ENCODE data around the gene LRRC28. TPM values are rescaled to one million over a fixed set of nuclear protein-coding genes. Genes with fewer than 3 reads are reported as not detected.

The LRRC28 gene
- total and polyA plus RNA-seq, 12 donors: 3.0 to 31.9 (median 22.5) TPM

- Histone ChIP-seq H3K27me3 (no peaks in the 10 kb centered on the region), H3K36me3 (no peaks in the 10 kb centered on the region), H3K4me1 (peaks cover 26 to 72% (median 59%) of the 10 kb centered on the region in 9 donors), H3K27ac (peak overlapping the region in 9 of 10 donors; percentile 56 to 81 (median 72)), H3K9me3 (no peaks in the 10 kb centered on the region), H3K4me3 (no peak overlapping the region)
- no peak for ATAC-seq
- DNase-seq: peak in 1 of 2 donors; percentile 3
- no peak for TF ChIP-seq CTCF (IDR thresholded peaks at IDR 0.05)
- intact Hi-C loops (cut with DNase I): loop anchor here in 3 of 10 donors (2.0 to 10.0 kb wide), 2 partner anchors 19 to 131 kb away; partner anchors contain the start of gene MEF2A (in 2 of the 3)
- WGBS, 2 donors: 81 to 88% methylated on average over 21 of the region's 21 CpGs
Observed at GRCh38 chr15:99433757-99434450, 182.6 kb downstream of the LRRC28 start.

- WGBS, 2 donors: 85 to 90% methylated on average over 23 of the region's 24 CpGs
- Histone ChIP-seq H3K27me3 (no peaks in the 10 kb centered on the region), H3K9me3 (no peaks in the 10 kb centered on the region), H3K36me3 (no peaks in the 10 kb centered on the region), H3K4me1 (peaks cover 26 to 79% (median 61%) of the 10 kb centered on the region in 9 donors), H3K4me3 (no peak overlapping the region), H3K27ac (peak overlapping the region in 7 of 10 donors; percentile 42 to 84 (median 69))
- no peak for TF ChIP-seq CTCF (IDR thresholded peaks at IDR 0.05)
- DNase-seq: peak in 1 of 2 donors; percentile 2
- no peak for ATAC-seq
- intact Hi-C loops (cut with DNase I): loop anchor here in 2 of 10 donors (10.0 kb wide), 1 partner anchor 130 kb away; the partner anchor contains the start of gene MEF2A (in 2 of the 2)
Observed at GRCh38 chr15:99434506-99435112, 183.3 kb downstream of the LRRC28 start.

GRCh38 chr15:99435113-99435695 is 183.9 kb downstream of the LRRC28 start:
- Histone ChIP-seq H3K4me3 (no peak overlapping the region), H3K27ac (peak overlapping the region in 9 of 10 donors; percentile 42 to 84 (median 49)), H3K27me3 (no peaks in the 10 kb centered on the region), H3K9me3 (no peaks in the 10 kb centered on the region), H3K4me1 (peaks cover 26 to 80% (median 61%) of the 10 kb centered on the region in 9 donors), H3K36me3 (no peaks in the 10 kb centered on the region)
- WGBS, 2 donors: 64 to 66% methylated on average over 19 to 20 of the region's 20 CpGs
- DNase-seq (peak in 1 of 2 donors; percentile 10), ATAC-seq (peak in 1 of 8 donors; percentile 8)
- intact Hi-C loops (cut with DNase I): loop anchor here in 2 of 10 donors (10.0 kb wide), 1 partner anchor 130 kb away; the partner anchor contains the start of gene MEF2A (in 2 of the 2)
- no peak for TF ChIP-seq CTCF (IDR thresholded peaks at IDR 0.05)

GRCh38 chr15:99435877-99436541 is 184.7 kb downstream of the LRRC28 start:
- no peak overlapping the region for H3K4me3 ChIP-seq
- ATAC-seq (no peak), DNase-seq (no peak)
- H3K27ac ChIP-seq: peak overlapping the region in 8 of 10 donors; percentile 45 to 84 (median 55)
- 78 to 83% methylated on average over 10 of the region's 10 CpGs for WGBS, 2 donors
- intact Hi-C loops (cut with DNase I): loop anchor here in 2 of 10 donors (10.0 kb wide), 1 partner anchor 129 kb away; the partner anchor contains the start of gene MEF2A (in 2 of the 2)
- H3K9me3 ChIP-seq: no peaks in the 10 kb centered on the region
- H3K36me3 ChIP-seq: no peaks in the 10 kb centered on the region
- H3K4me1 ChIP-seq: peaks cover 26 to 82% (median 66%) of the 10 kb centered on the region in 9 donors
- no peaks in the 10 kb centered on the region for H3K27me3 ChIP-seq
- TF ChIP-seq CTCF (IDR thresholded peaks at IDR 0.05): no peak
